ENCODE data around the gene GARIN3. TPM values are rescaled to one million over a fixed set of nuclear protein-coding genes. Genes with fewer than 3 reads are reported as not detected.

GARIN3 gene
- polyA plus RNA-seq, 1 experiment, result not detected

GRCh38 chr5:157165261-157165660 is 803 bp downstream of the GARIN3 start:
- no peak overlapping the region for H3K4me3 ChIP-seq (ENCODE audit: low read depth, low read length)
- no peak for TF ChIP-seq CTCF (IDR thresholded peaks at IDR 0.05; ENCODE audit: low read depth, low read length)
- H3K9me3 ChIP-seq (ENCODE audit: control insufficient read depth, insufficient read depth, low read length), result no peaks in the 10 kb centered on the region
- no peak for DNase-seq (ENCODE audit: low read depth, low spot score)
- H3K27ac ChIP-seq (ENCODE audit: low read depth, low read length), result no peak overlapping the region
- ChIA-PET POLR2A (no interaction called here), CTCF (no interaction called here)
- peaks cover 2% of the 10 kb centered on the region for H3K27me3 ChIP-seq (ENCODE audit: control insufficient read depth, insufficient read depth, low read length)

- CTCF ChIA-PET, result no interaction called here
- H3K27me3 ChIP-seq (ENCODE audit: control insufficient read depth, insufficient read depth, low read length), result peaks cover 2% of the 10 kb centered on the region
- POLR2A ChIA-PET, result no interaction called here
- no peak for DNase-seq (ENCODE audit: low read depth, low spot score)
- no peak overlapping the region for H3K4me3 ChIP-seq (ENCODE audit: low read depth, low read length)
- no peak overlapping the region for H3K27ac ChIP-seq (ENCODE audit: low read depth, low read length)
- TF ChIP-seq CTCF (IDR thresholded peaks at IDR 0.05; ENCODE audit: low read depth, low read length), result no peak
- no peaks in the 10 kb centered on the region for H3K9me3 ChIP-seq (ENCODE audit: control insufficient read depth, insufficient read depth, low read length)
Observed at GRCh38 chr5:157164521-157164920, 1.5 kb downstream of the GARIN3 start.

GRCh38 chr5:157162919-157163510 is 3.0 kb downstream of the GARIN3 start:
- Histone ChIP-seq H3K4me3 (ENCODE audit: low read depth, low read length) (no peak overlapping the region), H3K27ac (ENCODE audit: low read depth, low read length) (no peak overlapping the region), H3K9me3 (ENCODE audit: control insufficient read depth, insufficient read depth, low read length) (no peaks in the 10 kb centered on the region), H3K27me3 (ENCODE audit: control insufficient read depth, insufficient read depth, low read length) (peaks cover 2% of the 10 kb centered on the region)
- POLR2A ChIA-PET, result no interaction called here
- CTCF ChIA-PET, result interaction anchor here (1.4 to 2.2 kb wide), 2 partner anchors 14 to 580 kb away, joined by 3 to 7 read pairs; partner anchors contain the start of gene LSM11
- no peak for TF ChIP-seq CTCF (IDR thresholded peaks at IDR 0.05; ENCODE audit: low read depth, low read length)
- DNase-seq (ENCODE audit: low read depth, low spot score), result no peak

GRCh38 chr5:157161996-157162395 is 4.1 kb downstream of the GARIN3 start:
- CTCF ChIA-PET, result interaction anchor here (1.4 to 2.2 kb wide), 2 partner anchors 13 to 582 kb away, joined by 3 to 7 read pairs; partner anchors contain the start of gene LSM11
- Histone ChIP-seq H3K27ac (ENCODE audit: low read depth, low read length) (no peak overlapping the region), H3K9me3 (ENCODE audit: control insufficient read depth, insufficient read depth, low read length) (no peaks in the 10 kb centered on the region), H3K4me3 (ENCODE audit: low read depth, low read length) (no peak overlapping the region), H3K27me3 (ENCODE audit: control insufficient read depth, insufficient read depth, low read length) (peaks cover 2% of the 10 kb centered on the region)
- POLR2A ChIA-PET, result no interaction called here
- no peak for TF ChIP-seq CTCF (IDR thresholded peaks at IDR 0.05; ENCODE audit: low read depth, low read length)
- DNase-seq (ENCODE audit: low read depth, low spot score), result no peak

GRCh38 chr5:157160001-157160400 is 6.1 kb downstream of the GARIN3 start:
- ChIA-PET CTCF (no interaction called here), POLR2A (no interaction called here)
- H3K4me3 ChIP-seq (ENCODE audit: low read depth, low read length), result no peak overlapping the region
- no peaks in the 10 kb centered on the region for H3K27me3 ChIP-seq (ENCODE audit: control insufficient read depth, insufficient read depth, low read length)
- DNase-seq (ENCODE audit: low read depth, low spot score), result no peak
- no peak overlapping the region for H3K27ac ChIP-seq (ENCODE audit: low read depth, low read length)
- TF ChIP-seq CTCF (IDR thresholded peaks at IDR 0.05; ENCODE audit: low read depth, low read length), result no peak
- no peaks in the 10 kb centered on the region for H3K9me3 ChIP-seq (ENCODE audit: control insufficient read depth, insufficient read depth, low read length)

All from AG04450 (cell line).